ENCODE measurements around the gene DUSP19.
"Not testable (repeated sequence)": the region's sequence is repeated elsewhere in the genome, so short reads cannot be mapped to it uniquely, and the experiment has no call there.

The DUSP19 gene, protein sequence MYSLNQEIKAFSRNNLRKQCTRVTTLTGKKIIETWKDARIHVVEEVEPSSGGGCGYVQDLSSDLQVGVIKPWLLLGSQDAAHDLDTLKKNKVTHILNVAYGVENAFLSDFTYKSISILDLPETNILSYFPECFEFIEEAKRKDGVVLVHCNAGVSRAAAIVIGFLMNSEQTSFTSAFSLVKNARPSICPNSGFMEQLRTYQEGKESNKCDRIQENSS

DNA sequence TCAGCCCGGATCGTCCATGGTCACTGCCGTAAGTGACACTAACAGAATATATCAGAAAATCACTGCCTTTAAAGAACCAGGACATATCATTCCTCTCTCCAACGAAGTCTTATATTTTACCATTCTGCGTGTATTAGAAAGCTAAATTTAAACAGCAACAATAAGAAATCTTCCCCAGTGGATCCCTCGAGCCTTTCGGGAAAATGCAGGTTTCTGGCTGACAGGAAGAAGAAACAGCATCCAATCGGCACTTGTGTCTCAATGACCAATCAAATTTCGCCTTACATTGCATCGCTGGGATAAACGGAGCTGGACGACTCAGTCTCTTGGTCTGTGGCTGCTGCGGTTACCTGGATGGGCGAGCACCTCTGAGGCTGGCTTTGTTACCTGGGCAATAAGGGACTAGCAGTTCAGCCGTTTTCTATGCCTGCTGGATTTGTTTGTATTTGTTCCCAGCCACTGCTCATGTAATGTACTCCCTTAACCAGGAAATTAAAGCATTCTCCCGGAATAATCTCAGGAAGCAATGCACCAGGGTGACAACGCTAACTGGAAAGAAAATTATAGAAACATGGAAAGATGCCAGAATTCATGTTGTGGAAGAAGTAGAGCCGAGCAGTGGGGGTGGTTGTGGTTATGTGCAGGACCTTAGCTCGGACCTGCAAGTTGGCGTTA, at the start of gene DUSP19:
DUSP19 (plus strand) TSS at position 284 of the 675 bp plus-strand sequence; CDS start at position 471, 187 bp downstream.
- DNase-seq, result peak; percentile 92

DNA sequence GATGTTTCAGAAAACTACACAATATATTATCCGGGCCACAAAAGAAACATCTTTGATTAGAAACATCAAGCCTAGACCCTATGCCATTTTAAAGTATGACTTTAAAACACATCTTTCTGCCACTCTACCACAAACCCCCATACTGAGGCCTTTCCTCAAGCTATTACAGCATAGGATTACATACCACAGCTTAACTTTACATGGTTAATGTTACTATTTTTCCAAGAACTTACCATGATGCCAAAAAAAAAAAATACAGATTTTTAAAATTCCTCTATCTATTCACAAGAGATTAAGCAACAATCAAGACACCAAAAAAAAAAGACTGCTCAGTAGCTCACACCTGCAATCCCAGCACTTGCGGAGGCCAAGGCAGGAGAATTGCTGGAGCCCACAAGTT, 49.3 kb upstream of the DUSP19 start:
- no peak for DNase-seq

DNA sequence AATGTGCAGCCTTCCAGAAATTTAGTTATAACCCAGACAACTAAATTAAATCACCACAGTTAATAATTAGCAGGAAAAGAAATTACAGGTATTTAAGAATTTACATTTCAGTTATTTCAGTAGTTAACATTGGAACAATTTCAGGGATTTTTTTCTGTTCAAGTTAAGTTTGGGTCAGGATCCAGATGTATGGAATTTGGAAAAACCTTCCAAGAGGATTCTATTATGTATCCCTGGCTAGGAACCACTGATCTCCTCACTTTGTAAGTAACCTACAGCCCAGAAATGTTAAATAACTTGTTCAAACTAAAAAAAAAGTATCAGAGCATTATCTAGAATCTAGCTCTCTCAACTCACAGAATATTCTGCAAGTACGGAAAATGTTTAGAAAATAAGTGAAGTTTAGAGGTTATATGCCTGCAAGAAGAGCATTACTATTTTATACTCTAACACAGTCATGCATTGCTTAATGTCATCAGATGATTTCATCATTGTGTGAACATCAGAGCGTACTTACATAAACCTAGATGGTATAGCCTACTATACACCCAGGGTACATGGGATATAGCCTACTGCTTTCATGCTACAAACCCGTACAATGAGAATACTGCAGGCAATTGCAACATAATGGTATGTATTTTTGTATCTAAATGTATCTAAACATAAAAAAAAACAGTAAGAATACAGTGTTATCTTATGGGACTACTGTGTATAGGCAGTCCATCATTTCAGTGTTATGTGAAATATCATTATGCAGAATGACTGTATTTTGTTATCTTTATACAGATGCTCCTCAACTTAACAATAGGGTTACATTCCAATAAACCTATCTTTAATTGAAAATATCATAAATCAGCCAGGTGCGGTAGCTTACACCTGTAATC, 46.4 kb upstream of the DUSP19 start:
- DNase-seq, result no peak

DNA sequence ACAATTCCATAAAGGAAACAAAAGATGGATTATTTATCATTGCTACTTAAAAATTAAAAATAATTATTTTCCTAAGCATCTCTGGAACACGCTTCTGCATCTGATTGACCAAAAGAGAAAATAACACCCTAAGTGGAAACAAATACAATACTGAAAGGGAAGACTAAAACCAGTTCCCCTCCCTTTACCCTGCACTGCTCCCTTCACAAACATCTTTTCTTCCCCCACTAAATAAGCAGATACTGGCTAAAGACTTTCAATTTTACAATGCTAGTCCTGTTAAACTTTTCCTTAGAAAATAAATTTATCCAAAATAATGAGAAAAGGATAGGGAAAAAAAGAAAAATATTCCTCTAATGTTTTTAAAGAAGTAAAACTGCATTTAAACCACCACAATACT, 44.6 kb upstream of the DUSP19 start:
- no peak for DNase-seq

DNA sequence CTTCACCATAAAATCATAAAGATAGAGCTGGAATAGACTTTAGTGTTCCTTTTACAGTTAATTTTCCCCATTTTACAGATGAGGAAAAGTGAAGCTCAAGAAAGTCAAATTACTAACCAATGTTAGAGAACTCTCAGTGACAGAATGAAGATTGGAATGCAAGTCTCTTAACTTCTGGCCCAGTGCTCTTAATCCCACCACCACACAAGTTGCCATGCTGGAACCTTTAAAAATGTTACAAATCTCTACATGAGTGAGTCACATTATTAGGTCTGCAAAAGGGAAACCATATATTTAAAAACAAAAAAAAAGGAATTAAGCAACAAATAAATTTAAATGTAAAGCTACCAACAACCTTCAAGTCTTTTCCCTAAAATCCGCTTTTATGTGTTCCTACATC, 43.7 kb upstream of the DUSP19 start:
- no peak for DNase-seq

DNA sequence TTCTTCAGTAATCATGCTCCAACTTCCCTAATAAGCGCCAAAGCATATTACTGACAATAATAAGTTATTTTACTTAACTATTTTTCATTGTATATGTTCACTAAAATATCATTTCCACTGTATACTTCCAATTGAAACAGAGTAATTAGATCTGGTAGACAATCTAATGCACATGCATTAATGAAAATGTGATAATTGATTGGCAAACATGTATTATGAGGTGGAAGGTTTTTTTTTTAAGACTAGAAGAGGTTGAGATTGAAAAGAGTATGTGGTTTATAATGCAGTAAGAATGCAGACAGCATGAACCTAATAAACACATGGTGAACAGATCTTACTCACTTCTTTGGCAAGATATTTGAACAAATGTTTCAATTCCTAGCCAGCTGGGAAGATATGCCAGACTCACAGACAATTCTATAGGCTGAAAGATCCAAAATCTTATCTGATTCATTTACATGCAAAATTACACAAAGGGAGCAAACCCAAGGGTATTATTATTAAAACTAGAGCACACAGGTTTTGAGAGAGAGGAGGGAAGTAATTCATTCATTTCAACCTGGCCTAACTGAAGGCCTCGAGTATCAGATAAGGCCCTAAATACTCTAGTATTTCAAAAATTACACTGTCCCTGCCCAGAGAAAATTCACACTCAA, 43.1 kb upstream of the DUSP19 start:
- no peak for DNase-seq

DNA sequence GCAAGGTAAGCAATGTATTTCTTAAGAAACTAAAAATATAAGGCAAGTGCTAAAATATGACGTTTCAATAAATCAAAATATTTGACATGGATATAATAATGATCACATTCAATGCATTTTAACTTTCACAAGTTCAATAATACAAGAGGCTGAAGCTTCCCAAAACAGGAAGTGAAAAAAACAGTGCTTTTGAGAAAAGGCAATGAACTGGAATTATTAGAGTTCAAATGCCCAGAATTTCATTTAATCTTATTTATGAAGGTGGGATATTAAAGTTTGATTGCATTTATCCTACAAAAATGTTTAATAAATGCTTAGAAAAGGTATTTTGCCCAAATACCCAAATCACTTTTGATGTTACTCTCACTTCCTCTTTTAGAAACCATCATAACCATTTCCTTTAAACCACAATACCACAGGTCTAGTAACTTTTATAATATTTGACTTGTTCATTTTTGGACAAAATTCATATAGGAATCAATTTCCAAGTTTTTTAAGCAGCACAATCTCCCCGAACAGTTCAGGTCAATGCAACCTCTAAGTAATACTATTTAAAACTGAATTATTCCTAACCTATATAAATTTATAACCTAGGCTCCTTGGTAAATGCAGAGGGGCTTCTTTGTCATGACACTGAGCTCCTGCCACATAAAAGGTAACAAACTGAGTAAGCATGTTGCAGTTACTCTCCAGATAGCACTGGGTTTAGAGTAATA, 42.4 kb upstream of the DUSP19 start:
- no peak for DNase-seq

DNA sequence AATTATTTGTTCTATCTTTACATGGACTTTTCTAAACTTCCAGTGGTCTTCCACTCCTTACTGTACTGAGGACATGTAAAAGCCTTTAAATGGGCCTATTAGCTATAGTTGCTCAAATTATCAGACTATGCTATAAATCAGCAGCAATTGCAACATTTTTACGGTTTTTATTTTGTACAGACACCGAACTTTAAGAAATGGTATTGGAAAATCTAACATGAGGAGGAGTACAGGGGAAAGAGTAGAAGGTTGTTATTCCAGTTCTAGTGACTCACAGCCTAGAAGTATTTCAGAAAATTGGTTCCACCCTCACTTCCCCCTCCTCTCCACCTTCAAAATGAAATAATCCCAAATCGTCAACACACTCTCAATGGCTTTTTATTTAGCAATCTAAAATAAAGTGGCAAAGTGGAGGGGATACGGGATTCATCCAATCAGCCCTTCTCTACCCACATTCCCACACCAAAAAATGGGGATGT, 41.4 kb upstream of the DUSP19 start:
- no peak for DNase-seq

DNA sequence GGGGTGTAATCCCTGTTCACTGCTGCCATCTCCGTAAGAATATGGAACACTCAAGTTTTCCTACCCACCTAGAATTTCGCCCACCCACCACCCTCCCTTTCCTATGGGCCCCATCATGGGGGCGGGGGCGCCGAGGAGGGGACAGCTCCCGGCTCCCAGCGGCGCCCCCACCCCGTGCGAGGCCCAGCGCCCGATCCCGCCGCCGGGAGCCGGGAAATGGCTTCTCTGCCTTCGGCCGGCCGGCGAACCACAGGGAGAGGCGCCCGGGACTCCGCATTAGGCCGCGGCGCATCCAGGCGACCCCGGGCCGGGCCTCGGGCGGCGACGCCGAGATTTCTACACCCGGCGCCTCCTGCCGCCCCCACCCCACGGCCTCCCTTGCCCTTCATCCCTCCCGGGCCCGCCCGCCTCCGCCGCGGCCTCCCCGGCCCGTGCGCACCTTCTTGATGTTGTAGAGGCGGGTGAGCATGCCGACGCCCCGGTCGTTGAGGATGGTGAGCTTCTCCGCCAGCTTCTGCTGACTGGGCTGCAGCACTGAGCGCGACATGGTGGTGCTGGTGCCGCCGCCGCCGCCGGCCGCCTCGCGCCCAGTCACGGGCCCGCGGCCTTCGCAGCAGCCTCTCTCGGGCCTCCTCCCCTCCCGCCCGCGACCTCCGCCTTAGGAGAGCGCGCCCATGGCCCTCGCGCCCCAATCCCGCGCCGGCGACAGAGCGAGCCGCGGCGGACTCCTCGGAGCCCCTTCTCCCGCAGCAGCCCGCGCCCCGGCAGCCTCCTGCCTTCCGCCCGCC, 40.8 kb upstream of the DUSP19 start:
- DNase-seq, result no peak

DNA sequence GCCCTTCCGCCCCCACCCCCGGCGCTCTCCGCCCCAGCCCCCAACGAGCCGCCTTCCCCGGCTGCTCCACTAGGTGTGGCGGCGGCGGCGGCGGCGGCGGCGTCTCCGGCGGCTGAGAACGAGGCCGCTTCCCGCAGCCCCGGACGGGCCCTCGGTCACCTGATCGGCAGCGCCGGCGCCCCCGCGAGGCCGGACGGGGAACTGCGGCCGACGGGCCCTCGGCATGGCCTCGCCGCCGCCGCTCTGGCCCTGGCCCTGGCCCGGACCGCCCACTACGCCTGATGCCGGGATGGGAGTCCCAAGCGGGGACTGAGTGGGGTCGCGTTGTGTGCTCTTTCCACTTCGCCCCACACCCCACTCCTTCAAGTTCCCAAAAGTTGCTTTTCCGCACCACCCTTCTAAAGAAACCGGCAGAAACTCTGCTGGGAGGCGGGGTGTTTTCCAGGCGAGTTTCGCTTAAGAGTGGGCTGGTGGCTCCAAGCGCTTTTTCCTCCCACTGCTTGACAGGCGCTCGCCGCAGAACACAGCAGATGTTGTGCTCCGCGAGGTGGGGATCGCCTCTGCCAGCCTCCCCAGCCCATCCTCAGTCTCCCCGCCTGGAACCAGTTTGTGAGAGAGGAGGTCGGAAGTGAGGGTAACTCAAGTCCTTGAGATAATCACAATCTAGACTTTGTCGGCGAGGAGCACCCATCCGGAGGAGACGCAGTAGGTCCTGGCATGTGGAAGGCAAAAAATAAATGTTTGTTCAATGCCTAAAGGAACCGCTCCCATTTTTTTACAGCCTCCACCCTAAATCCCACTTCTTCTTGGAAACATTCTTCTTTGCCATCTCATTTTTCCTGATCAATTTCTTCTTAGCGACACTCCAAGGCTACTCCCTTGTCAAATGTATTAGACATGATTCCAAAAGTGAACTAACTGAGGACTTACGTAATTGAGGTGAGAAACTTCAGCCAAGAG, 39.9 kb upstream of the DUSP19 start, which contains the start of gene NCKAP1:
NCKAP1 (minus strand) TSS at position 117 of the 960 bp plus-strand sequence. CDS start 358 bp downstream, outside the sequence.
- DNase-seq, result peak; percentile 57

DNA sequence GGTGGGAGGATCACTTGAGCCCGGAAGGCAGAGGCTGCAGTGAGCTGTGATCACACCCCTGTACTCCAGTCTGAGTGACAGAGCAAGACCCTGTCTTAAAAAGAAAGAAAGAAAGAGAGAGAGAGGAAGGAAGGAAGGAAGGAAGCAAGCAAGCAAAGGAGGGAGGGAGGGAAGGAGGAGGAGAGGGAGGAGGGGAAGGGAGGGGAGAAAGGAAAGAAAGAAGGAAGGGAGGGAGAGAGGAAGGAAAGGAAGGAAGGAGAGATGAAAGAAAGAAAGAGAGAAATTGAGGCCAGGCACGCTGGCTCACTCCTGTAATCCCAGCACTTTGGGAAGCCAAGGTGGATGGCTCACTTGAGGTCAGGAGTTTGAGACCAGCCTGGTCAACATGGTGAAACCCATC, 37.9 kb upstream of the DUSP19 start:
- no peak for DNase-seq

DNA sequence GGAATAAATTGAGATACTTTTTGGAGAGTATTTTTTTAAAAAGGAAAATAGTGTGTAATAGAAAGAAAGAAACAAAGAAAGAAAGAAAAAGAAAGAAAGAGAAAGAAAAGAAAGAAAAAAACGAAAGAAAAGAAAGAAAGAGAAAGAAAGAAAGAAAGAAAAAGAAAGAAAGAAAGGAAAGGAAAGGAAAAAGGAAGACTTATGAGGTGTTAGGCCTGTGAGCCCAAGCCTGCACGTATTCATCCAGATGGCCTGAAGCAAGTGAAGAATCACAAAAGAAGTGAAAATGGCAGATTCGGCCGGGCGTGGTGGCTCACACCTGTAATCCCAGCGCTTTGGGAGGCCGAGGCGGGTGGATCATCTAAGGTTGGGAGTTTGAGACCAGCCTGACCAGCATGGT, 35.0 kb upstream of the DUSP19 start:
- not testable (repeated sequence) for DNase-seq

DNA sequence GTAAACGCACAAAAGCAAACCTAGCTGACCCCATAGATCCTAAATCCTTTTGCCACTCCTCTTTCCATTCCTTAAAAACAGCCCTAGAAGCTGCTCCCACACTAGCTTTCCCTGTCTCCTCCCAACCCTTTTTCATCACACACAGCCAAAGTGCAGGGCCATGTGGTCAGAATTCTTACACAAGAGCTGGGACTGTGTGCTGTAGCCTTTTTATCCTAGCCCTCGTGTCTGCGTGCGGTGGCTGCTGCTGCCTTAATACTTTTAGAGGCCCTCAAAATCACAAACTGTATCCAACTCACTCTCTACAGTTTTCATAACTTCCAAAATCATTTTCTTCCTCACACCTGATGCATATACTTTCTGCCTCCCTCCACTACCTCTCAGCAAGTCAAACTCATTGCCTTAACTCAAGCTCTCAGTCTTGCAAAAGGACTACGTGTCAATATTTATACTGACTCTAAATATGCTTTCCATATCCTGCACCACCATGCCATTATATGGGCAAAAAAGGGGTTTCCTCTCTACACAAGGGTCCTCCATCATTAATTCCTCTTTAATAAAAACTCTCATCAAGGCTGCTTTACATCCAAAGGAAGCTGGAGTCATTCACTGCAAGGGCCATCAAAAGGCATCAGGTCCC, 30.9 kb upstream of the DUSP19 start:
- DNase-seq, result not testable (repeated sequence)

DNA sequence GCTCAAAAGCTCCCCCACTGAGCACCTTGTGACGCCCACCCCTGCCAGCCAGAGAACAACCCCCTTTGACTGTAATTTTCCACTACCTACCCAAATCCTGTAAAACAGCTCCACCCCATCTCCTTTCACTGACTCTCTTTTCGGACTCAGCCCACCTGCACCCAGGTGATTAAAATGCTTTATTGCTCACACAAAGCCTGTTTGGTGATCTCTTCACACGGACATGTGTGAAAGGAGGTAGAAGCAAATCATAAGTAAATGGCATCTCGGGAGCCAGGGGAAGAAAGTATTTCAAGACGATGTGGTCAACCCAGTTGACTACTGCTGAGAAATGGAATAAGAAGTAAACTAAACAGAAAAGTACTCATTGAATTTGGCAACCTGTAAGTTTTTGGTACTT, 29.1 kb upstream of the DUSP19 start:
- no peak for DNase-seq

DNA sequence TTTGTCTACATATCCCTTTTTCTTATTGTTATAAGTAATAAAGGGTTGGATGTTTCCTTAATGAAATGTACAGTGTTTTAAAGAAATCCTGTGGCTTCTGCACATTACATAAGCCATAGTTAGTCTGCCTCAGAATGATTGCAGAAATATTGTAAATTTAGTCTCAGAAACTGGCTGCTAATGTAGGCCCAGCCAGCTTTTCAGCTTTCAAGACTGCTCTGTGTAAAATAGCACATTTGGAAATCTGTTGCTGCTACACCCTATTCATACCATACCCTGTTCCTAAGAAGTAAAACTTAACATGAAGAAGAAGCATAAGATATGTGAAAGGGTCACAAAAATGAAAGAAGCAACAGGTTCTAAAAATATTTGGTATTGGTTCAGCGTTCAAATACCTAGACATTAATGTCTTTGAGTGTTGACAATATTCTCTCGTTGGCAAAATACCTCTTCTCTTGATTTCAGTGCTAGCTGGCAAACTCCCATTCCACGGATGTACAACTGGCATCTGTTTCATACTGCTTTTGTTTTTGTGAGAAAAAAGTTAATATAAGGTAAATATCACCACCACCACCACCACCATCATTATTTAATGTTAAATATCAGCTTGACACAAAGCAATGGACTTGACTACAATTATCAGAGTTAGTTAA, 21.1 kb upstream of the DUSP19 start:
- DNase-seq, result no peak

DNA sequence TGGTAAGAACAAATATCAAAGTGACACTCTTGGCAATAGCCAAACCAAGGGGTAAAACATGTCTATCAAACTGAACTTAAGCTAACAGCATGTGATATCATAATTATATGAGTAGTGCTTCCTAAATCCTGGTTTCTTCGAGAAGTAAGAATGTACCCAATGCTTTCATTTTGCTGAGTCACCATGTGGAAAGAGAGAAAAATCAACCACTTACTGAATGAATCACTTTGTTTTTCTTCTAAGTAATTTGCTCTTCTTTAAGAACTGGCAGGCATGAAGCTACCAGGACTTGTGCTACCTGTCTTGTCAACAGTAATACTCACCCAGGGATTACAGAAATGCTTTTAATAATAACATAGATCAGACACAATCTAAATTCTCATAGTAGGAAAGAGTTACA, 19.0 kb upstream of the DUSP19 start:
- DNase-seq, result no peak

DNA sequence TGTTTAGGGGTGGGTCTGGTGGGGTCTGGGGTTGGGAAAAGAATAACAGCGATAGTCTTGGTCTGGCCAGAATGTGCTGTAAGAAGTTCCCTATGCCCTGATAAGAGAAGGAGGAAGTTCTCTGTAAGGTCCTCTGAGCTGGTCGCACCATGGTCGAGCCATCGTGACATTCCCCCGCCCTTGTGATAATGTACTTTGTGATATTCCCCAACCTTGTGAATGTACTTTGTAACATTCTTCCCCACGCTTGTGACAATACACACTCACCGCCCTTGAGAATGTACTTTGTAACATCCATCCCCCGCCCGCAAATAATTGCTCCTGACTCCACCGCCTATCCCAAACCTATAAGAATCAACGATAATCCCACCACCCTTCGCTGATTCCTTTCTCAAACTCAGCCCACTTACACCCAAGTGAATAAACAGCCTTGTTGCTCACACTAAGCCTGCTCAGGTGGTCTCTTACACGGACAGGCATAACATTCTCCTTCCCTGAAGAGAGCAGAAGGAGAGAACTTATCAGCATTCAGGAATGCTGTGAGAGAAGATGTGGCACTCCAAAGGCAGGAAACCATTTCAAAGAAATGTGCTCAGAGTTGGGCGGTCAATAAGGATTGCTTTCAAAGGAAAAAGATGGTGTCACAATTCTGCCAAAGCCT, 17.8 kb upstream of the DUSP19 start:
- DNase-seq, result no peak

DNA sequence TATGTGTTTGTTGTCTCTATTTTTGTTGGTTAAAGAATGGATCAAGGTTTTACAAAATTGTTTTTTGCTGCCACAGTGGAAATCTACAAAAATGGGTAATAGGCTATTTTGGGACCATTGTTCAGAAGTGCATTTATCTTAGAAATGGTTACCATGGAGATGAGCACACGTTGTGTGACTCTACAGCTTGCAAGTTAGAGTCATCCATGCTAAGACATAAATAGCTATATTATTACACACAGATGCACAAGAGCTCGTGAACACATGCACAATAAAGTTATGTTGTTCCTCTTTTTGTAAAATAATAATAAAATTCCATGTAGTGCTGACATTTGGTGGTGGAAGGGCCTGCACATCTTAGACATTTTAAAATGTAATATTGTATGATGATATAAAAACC, 15.5 kb upstream of the DUSP19 start:
- DNase-seq, result no peak

DNA sequence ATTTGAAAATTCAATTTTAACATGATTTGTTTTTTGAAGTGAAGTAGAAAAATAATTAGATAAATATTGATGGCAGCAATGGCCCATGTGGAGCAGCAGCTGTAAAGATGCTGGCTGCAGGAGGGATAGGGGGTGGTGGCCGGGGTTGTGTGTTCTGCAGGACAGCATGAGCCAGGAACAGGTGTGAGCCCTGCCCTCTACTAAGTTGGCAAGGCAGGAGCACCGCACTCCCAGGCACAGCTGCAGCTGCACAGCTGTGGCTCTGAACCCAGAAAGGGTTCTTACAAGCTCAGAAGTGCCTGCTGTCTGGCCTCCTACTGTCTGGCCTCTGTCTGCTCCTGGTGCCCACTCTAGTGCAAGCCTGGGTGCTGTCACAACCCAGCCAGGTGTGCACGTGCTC, 10.0 kb upstream of the DUSP19 start:
- DNase-seq, result no peak

Measured in SHP77 treated with DMSO at 0.1 percent for 48 hours (cell line).